H9 (cell line): Measurements from ENCODE around the gene ELMOD3. TPM values are rescaled to one million over a fixed set of nuclear protein-coding genes. Genes with fewer than 3 reads are reported as not detected.

ENCODE experiments used
- DNase-seq: peaks from one replicate; pipeline ENCODE4 v3.0.0-alpha.2; 2017
- H2AFZ ChIP-seq: one replicate; pipeline ENCODE4 v1.6.1; 2013; ENCODE audit warnings: mild to moderate bottlenecking, low read length, control low read depth, moderate library complexity
- H2AK5ac ChIP-seq: 2 replicates; pipeline ENCODE4 v1.6.1; 2013; ENCODE audit warnings: low read length, control low read depth, mixed read lengths; ENCODE audit not compliant: insufficient read length
- H2BK120ac ChIP-seq: one replicate; pipeline ENCODE4 v1.6.1; 2013; ENCODE audit warnings: low read depth, mild to moderate bottlenecking, low read length, control low read depth, inconsistent platforms; ENCODE audit not compliant: poor library complexity, severe bottlenecking
- H2BK12ac ChIP-seq: 2 replicates; pipeline ENCODE4 v1.6.1; 2013; ENCODE audit warnings: low read length, control low read depth, mixed read lengths, low read depth; ENCODE audit not compliant: insufficient read length
- H2BK15ac ChIP-seq: 2 replicates; pipeline ENCODE4 v1.6.1; 2013; ENCODE audit warnings: low read depth, low read length, control low read depth
- H2BK20ac ChIP-seq: one replicate; pipeline ENCODE4 v1.6.1; 2013; ENCODE audit warnings: low read depth, mild to moderate bottlenecking, low read length, control low read depth, inconsistent platforms; ENCODE audit not compliant: poor library complexity, severe bottlenecking
- H2BK5ac ChIP-seq: 2 replicates; pipeline ENCODE4 v1.6.1; 2013; ENCODE audit warnings: low read length, control low read depth, mixed read lengths; ENCODE audit not compliant: insufficient read length
- H3K14ac ChIP-seq: 2 replicates; pipeline ENCODE4 v1.6.1; 2013; ENCODE audit warnings: low read length, control low read depth; ENCODE audit not compliant: insufficient read depth
- H3K18ac ChIP-seq: 2 replicates; pipeline ENCODE4 v1.6.1; 2013; ENCODE audit warnings: low read depth, mild to moderate bottlenecking, mixed read lengths, low read length, control low read depth; ENCODE audit not compliant: insufficient read length
- H3K23ac ChIP-seq: 2 replicates; pipeline ENCODE4 v1.6.1; 2013; ENCODE audit warnings: low read length, control low read depth, mixed read lengths, low read depth; ENCODE audit not compliant: insufficient read length
- H3K23me2 ChIP-seq: 2 replicates; pipeline ENCODE4 v1.6.1; 2013; ENCODE audit warnings: low read depth, mild to moderate bottlenecking, mixed read lengths, low read length, control low read depth; ENCODE audit not compliant: insufficient read length, poor library complexity, severe bottlenecking
- H3K27ac ChIP-seq: 2 replicates; pipeline ENCODE4 v1.5.1; 2013; ENCODE audit warnings: low read length, control low read depth, mixed read lengths, low read depth; ENCODE audit not compliant: insufficient read length
- H3K27me3 ChIP-seq: 2 replicates; pipeline ENCODE4 v1.6.1; 2013; ENCODE audit warnings: low read length, control low read depth, inconsistent platforms; ENCODE audit not compliant: insufficient read depth
- H3K4ac ChIP-seq: 2 replicates; pipeline ENCODE4 v1.6.1; 2013; ENCODE audit warnings: low read depth, mild to moderate bottlenecking, control low read depth, inconsistent platforms, low read length, moderate library complexity
- H3K4me1 ChIP-seq: 2 replicates; pipeline ENCODE4 v1.6.1; 2013; ENCODE audit warnings: low read length, control low read depth, inconsistent platforms; ENCODE audit not compliant: insufficient read depth
- H3K4me2 ChIP-seq: 2 replicates; pipeline ENCODE4 v1.6.1; 2013; ENCODE audit warnings: low read length, control low read depth, mixed read lengths; ENCODE audit not compliant: insufficient read length, insufficient read depth
- H3K56ac ChIP-seq: 2 replicates; pipeline ENCODE4 v1.6.1; 2013; ENCODE audit warnings: low read depth, mild to moderate bottlenecking, mixed read lengths, low read length, control low read depth; ENCODE audit not compliant: insufficient read length
- H3K79me1 ChIP-seq: 2 replicates; pipeline ENCODE4 v1.6.1; 2013; ENCODE audit warnings: low read depth, mild to moderate bottlenecking, moderate library complexity, low read length, control low read depth, inconsistent platforms; ENCODE audit not compliant: insufficient read depth, poor library complexity, severe bottlenecking
- H3K79me2 ChIP-seq: 2 replicates; pipeline ENCODE4 v1.6.1; 2013; ENCODE audit warnings: low read length, control low read depth, inconsistent platforms; ENCODE audit not compliant: insufficient read depth
- H3K9ac ChIP-seq: 2 replicates; pipeline ENCODE4 v1.6.1; 2013; ENCODE audit warnings: low read length, control low read depth, mixed read lengths; ENCODE audit not compliant: insufficient read length; ENCODE audit errors: extremely low read depth
- H3K9me3 ChIP-seq: one replicate; pipeline ENCODE4 v1.6.1; 2013; ENCODE audit warnings: low read depth, low read length, inconsistent platforms; ENCODE audit not compliant: control insufficient read depth
- H3T11ph ChIP-seq: one replicate; pipeline ENCODE4 v1.6.1; 2013; ENCODE audit warnings: mild to moderate bottlenecking, low read length, control low read depth, inconsistent platforms
- H4K20me1 ChIP-seq: one replicate; pipeline ENCODE4 v1.6.1; 2013; ENCODE audit not compliant: control insufficient read depth, insufficient read length, insufficient read depth
- H4K5ac ChIP-seq: 2 replicates; pipeline ENCODE4 v1.6.1; 2013; ENCODE audit warnings: low read depth, mild to moderate bottlenecking, mixed read lengths, low read length, control low read depth; ENCODE audit not compliant: insufficient read length
- H4K8ac ChIP-seq: replicated peaks from 2 replicates; pipeline ENCODE4 v1.6.1; 2013; ENCODE audit warnings: low read length, control low read depth, mixed read lengths, low read depth; ENCODE audit not compliant: insufficient read length
- H4K91ac ChIP-seq: 2 replicates; pipeline ENCODE4 v1.6.1; 2013; ENCODE audit warnings: low read depth, mild to moderate bottlenecking, moderate library complexity, mixed read lengths, low read length, control low read depth; ENCODE audit not compliant: insufficient read length
- H3K27ac Mint-ChIP-seq, 3 experiments: 2 replicates in 2 of 3; 3 replicates in 1 of 3; pipeline ENCODE4 v1.8.0; 2020 to 2021; ENCODE audit warnings: mixed read lengths in 3 of 3, mild to moderate bottlenecking in 1 of 3, moderate library complexity in 1 of 3
- H3K27me3 Mint-ChIP-seq: 2 replicates; pipeline ENCODE4 v1.8.0; 2021; ENCODE audit warnings: low read depth, mild to moderate bottlenecking, moderate library complexity, mixed read lengths
- H3K36me3 Mint-ChIP-seq, 3 experiments: 2 replicates in 2 of 3; 3 replicates in 1 of 3; pipeline ENCODE4 v1.8.0; 2020 to 2021; ENCODE audit warnings: low read depth in 3 of 3, mixed read lengths in 3 of 3; ENCODE audit not compliant: insufficient read depth in 1 of 3
- H3K4me1 Mint-ChIP-seq, 2 experiments: 2 replicates each; pipeline ENCODE4 v1.8.0; 2020; ENCODE audit warnings: mixed read lengths in 2 of 2
- H3K4me3 Mint-ChIP-seq, 2 experiments: 2 replicates in 1 of 2; 3 replicates in 1 of 2; pipeline ENCODE4 v1.8.0; 2020 to 2021; ENCODE audit warnings: mild to moderate bottlenecking in 2 of 2, mixed read lengths in 2 of 2, moderate library complexity in 1 of 2
- H3K9me3 Mint-ChIP-seq, 2 experiments: 2 replicates in 1 of 2; 3 replicates in 1 of 2; pipeline ENCODE4 v1.8.0; 2020; ENCODE audit warnings: mild to moderate bottlenecking in 2 of 2, mixed read lengths in 2 of 2, moderate library complexity in 1 of 2
- WGBS: extraction: QIAGEN DNeasy Blood & Tissue Kit; methylation state at CpG from one replicate; pipeline ENCODE4 v1.1.7; 2013; ENCODE audit warnings: missing lambda C conversion rate, low lambda C conversion rate, mixed read lengths; ENCODE audit not compliant: insufficient read length; ENCODE audit errors: extremely low coverage; 5-methylcytosine and 5-hydroxymethylcytosine counted together
- total RNA-seq: library from RNA; stranded (reverse); gene quantifications from 2 replicates; pipeline ENCODE4 v1.2.1, GENCODE V29; 2021
- TF ChIP-seq, protein P1 (sequence below): fragments of 200-600 bp; sonication (generic); conservative IDR thresholded peaks from 3 replicates; pipeline ENCODE4 v1.8.0; 2021; ENCODE audit warnings: antibody characterized with exemption, mild to moderate bottlenecking

ELMOD3 gene
- total RNA-seq, 1 experiment from 2014 or later = 7.6 TPM

- WGBS = no CpG with 5 or more reads among the region's 16 CpGs
- Histone ChIP-seq H4K8ac (no peak overlapping the region), H3K14ac (no peak overlapping the region), H2AFZ (no peak overlapping the region), H3K9ac (no peak overlapping the region), H2BK20ac (no peak overlapping the region), H3K79me2 (no peaks in the 10 kb centered on the region), H3K23ac (no peak overlapping the region), H2BK12ac (no peak overlapping the region), H2AK5ac (no peak overlapping the region), H3T11ph (no peak overlapping the region), H3K79me1 (no peaks in the 10 kb centered on the region), H3K18ac (no peak overlapping the region), H3K27ac (no peak overlapping the region), H3K56ac (no peak overlapping the region), H3K4ac (no peak overlapping the region), H4K20me1 (no peaks in the 10 kb centered on the region), H3K4me1 (peaks cover 11% of the 10 kb centered on the region; the same call in 1 of the 2 replicates), H3K9me3 (no peaks in the 10 kb centered on the region), H3K27me3 (no peaks in the 10 kb centered on the region; the same call in 1 of the 2 replicates), H2BK5ac (no peak overlapping the region), H3K4me2 (no peak overlapping the region), H3K23me2 (peaks cover 5% of the 10 kb centered on the region), H2BK120ac (no peak overlapping the region), H2BK15ac (no peak overlapping the region), H4K5ac (no peak overlapping the region), H4K91ac (no peak overlapping the region)
- Mint-ChIP-seq H3K27me3 (peaks cover 18% of the 10 kb centered on the region), H3K4me1 (peaks cover 35 to 54% of the 10 kb centered on the region in 2 experiments), H3K27ac (peak overlapping the region in 1 of 3 experiments; percentile 55; a peak in 1 of 7 replicates), H3K4me3 (peak overlapping the region in 1 of 2 experiments; percentile 62; a peak in 2 of 5 replicates), H3K36me3 (no peaks in the 10 kb centered on the region), H3K9me3 (no peaks in the 10 kb centered on the region; a peak in 2 of 5 replicates)
- no peak for DNase-seq
- TF ChIP-seq, protein P1, sequence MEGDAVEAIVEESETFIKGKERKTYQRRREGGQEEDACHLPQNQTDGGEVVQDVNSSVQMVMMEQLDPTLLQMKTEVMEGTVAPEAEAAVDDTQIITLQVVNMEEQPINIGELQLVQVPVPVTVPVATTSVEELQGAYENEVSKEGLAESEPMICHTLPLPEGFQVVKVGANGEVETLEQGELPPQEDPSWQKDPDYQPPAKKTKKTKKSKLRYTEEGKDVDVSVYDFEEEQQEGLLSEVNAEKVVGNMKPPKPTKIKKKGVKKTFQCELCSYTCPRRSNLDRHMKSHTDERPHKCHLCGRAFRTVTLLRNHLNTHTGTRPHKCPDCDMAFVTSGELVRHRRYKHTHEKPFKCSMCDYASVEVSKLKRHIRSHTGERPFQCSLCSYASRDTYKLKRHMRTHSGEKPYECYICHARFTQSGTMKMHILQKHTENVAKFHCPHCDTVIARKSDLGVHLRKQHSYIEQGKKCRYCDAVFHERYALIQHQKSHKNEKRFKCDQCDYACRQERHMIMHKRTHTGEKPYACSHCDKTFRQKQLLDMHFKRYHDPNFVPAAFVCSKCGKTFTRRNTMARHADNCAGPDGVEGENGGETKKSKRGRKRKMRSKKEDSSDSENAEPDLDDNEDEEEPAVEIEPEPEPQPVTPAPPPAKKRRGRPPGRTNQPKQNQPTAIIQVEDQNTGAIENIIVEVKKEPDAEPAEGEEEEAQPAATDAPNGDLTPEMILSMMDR = peak; percentile 51; the same call in 2 of the 3 replicates
Observed at GRCh38 chr2:85435981-85436835, 81.6 kb downstream of the ELMOD3 start.
